T-helper 22 cell (primary cell): ENCODE measurements around the gene HTR4.

Source experiments
- DNase-seq: peaks from one replicate; pipeline ENCODE4 v3.0.0-alpha.2; 2020; ENCODE audit warnings: low read depth

The HTR4 gene

GRCh38 chr5:148607406-148607805, 46.9 kb downstream of the HTR4 start:
- no peak for DNase-seq

DNA sequence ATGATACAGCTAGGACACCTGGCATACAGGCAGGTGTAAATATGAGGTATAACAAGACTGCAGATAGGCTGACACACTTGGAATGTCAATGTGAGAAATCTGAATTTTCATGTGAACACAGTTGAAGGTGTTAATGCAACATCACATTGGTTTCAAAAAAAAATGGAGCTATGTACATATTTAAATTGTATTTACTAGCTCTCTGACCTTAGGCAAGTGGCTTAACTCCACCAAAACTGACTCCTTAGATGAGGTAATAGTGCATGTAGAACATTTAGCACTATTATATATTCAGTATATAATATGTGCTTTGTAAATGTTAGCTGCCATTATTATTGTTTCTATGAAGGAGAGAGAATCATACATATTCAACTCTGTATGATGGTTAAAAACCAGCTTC, 48.0 kb downstream of the HTR4 start:
- no peak for DNase-seq

- DNase-seq, result no peak
These were observed 55.1 kb downstream of the HTR4 start for GRCh38 chr5:148599187-148599586.

- no peak for DNase-seq
These were observed 58.6 kb downstream of the HTR4 start for GRCh38 chr5:148595697-148596096.

GRCh38 chr5:148586796-148587195, 67.5 kb downstream of the HTR4 start:
- DNase-seq, result no peak

DNA sequence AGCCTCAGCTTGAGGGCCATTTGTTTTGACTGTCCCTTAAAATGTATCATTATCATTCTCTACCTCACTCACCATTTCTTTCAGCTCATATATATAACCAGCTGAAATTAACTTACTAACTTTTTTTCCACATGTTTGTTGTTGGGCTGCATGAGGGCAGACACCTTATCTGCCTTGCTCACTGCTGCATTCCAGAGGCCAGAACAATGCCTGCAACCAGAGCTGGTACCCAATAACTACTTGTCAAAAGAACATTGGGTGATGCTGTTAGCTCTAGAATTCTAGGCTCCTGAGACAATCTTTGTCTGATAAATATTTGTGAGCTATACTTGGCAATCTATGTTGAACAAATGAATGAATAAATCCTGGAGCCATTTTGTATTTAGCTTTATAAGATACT, 68.3 kb downstream of the HTR4 start:
- no peak for DNase-seq

- no peak for DNase-seq
These were observed 70.2 kb downstream of the HTR4 start for GRCh38 chr5:148584103-148584502.

DNA sequence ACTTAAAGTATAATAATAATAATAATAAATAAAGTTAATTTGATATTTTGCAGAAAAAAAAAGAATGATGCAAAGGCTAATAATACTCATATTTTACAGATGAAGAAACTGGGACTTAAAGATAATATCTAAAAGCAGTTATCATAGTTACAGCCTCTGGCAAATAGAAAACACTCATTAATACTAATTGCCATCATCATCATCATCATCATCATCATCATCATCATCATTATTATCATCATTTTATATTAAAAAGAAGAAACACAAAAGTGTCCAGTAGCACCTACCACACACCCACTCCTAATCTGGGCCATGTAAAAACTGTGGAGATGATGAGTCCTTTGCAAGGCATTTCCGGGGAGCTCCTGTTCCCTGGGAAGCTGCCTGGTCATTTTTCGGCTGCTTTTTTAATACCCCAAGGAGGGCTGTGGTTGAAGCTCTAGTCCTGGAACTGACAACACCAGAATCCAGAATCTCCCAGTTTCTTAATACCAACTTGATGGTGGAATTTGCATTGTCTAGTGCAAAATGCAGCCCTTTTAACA, 70.8 kb downstream of the HTR4 start:
- no peak for DNase-seq

DNA sequence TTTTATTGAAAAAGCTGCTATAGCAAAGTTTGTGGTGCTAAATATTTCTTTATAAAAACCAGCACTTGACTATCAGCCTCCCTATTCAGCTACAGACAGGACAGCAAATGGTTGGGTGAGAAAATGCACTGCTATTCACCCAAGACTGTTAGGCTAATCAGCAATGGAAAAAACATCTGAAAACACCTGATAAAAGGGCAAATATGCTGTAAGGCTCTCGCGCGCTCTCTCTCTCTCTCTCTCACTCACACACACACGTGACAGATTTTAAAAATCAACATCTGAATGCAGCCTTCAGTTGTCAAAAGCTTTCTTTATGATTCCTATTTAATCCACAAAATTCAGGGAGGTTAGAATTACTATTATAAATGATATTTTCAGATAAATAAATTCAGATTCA, 80.2 kb downstream of the HTR4 start:
- no peak for DNase-seq

GRCh38 chr5:148573374-148573773, 81.0 kb downstream of the HTR4 start:
- DNase-seq, result no peak

DNA sequence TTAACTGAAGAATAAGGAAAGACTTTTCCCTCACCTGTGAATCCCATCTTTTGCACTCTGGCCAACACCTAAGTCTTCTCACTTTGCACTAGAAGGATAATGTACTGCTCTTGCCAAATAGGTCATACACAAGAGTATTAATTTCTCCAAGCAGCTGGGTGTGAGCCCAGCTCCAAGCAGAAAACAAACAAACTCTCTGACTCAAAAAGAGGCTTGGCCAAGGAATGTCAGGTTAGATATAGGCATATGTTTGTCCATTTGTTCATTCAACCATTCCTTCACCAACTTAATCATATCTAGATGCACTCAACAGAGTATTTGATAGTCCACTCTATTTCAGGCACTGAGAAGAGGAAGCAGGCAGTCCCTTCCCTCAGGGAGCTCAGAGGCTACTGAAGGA, 84.4 kb downstream of the HTR4 start:
- no peak for DNase-seq

- DNase-seq, result no peak
These were observed 89.2 kb downstream of the HTR4 start for GRCh38 chr5:148565148-148565547.

GRCh38 chr5:148563021-148563420, 91.3 kb downstream of the HTR4 start:
- no peak for DNase-seq

- DNase-seq, result no peak
These were observed 92.5 kb downstream of the HTR4 start for GRCh38 chr5:148561801-148562311.

DNA sequence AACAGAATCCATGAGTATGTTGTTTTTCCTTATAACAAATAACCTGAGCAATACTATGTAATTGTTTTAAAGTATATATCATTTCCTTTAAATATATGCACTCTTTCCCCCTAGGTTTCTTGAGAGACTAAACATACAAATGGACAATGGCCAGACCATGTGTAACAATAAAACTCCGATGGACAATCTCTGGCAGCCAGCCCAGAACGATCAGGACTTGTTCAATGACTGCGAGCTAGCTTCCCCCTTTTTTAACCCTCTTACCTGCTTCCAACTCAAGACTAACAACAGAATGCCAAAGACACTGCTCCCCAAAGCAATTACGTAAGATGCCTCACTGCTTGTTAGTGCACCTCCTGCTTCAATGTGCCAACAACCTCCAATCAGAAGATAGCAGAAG, 94.9 kb downstream of the HTR4 start:
- DNase-seq, result no peak

DNA sequence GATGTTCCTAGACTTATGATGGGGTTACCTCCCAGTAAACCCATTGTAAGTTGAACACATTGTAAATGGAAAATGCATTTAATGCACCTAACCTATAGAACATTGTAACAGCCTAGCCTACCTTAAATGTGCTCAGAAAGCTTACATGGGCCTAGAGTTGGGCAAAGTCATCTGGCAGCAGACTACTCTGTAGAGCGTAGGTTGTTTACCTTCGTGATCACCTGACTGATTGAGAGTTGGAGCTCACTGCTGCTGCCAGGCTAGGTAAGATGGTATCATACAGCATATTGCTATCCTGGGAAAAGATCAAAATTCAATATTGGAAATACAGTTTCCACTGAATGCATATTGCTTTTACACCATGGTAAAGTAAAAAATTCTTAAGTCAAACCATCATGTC, 95.4 kb downstream of the HTR4 start:
- no peak for DNase-seq

DNA sequence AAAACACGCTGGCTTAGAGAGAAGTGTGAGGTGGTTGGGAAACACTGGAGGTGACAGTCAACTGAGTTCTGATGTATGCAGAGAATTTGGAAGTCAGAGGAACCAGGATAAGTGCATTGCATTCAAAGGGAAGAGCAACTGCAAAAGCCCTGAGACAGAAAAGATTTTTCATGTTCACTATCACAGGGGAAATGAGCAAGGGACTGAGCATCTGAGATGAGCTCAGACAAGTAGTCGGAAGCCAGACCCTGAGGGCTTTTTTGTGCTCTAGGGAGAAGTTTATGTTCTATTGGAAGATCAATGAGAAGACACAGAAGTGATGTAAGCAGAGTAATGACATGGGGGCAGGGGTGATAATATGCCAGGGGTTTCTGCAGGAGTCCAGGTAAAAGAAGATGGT, 97.5 kb downstream of the HTR4 start:
- DNase-seq, result no peak

GRCh38 chr5:148554621-148555020, 99.7 kb downstream of the HTR4 start:
- DNase-seq, result no peak

DNA sequence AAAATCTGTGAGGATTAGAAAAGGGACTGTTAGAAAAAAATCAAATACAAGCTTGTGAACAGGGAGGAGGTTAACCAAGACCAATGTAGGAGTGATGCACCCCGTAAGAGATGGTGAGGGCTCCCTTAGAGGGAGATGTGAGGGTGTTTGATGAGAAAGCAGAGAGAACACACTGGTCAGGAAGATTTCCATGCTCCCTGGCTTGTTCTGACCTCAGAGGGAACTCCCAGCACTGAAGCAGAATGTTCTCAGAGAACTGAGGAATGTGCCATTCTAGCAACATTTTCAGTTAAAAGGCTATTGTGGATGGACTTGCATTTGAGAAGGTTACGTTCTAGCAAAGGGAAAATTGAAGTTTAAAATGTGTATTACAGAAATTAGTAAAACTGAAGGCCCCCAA, 110.6 kb downstream of the HTR4 start:
- DNase-seq, result no peak

GRCh38 chr5:148542812-148543211, 111.5 kb downstream of the HTR4 start:
- no peak for DNase-seq

GRCh38 chr5:148541054-148541835, 113.1 kb downstream of the HTR4 start:
- DNase-seq, result no peak

- DNase-seq, result no peak
These were observed 113.7 kb downstream of the HTR4 start for GRCh38 chr5:148540647-148541046.

DNA sequence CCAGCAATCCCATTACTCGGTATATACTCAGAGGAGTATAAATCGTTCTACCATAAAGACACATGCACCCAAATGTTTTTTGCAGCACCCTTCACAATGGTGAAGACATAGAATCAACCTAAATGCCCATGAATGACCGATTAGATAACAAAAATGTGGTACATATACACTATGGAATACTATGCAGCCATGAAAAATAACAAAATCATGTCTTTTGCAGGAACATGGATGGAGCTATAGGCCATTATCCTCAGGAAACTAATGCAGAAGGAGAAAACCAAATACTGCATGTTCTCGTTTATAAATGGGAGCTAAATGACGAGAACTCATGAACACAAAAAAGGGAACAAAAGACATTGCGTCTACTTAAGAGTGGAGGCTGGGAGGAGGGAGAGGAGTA, 114.5 kb downstream of the HTR4 start:
- no peak for DNase-seq

- no peak for DNase-seq
These were observed 119.1 kb downstream of the HTR4 start for GRCh38 chr5:148535190-148535589.
